Neural cell (in vitro differentiated cells): ENCODE measurements around the gene CD163L1. TPM values are rescaled to one million over a fixed set of nuclear protein-coding genes. Genes with fewer than 3 reads are reported as not detected.

Experiments used
- H2AFZ ChIP-seq: fragments of 200-600, 300-800 bp; sonication (generic), shearing (Covaris generic); 2 replicates; pipeline ENCODE4 v1.6.0; 2014; ENCODE audit warnings: low read depth, mild to moderate bottlenecking, antibody characterized with exemption, low read length, moderate library complexity
- H3F3A ChIP-seq: fragments of 200-600 bp; shearing (Covaris generic); 2 replicates; pipeline ENCODE4 v1.6.1; 2016; ENCODE audit warnings: mild to moderate bottlenecking, moderate library complexity, mixed read lengths, antibody characterized with exemption, low read length; ENCODE audit not compliant: insufficient read depth, poor library complexity, severe bottlenecking
- H3K27ac ChIP-seq: fragments of 200-600, 300-800 bp; sonication (generic), shearing (Covaris generic); 2 replicates; pipeline ENCODE4 v1.5.1; 2014; ENCODE audit warnings: mild to moderate bottlenecking, low read length, moderate library complexity
- H3K27me3 ChIP-seq: fragments of 300-800, 200-600 bp; sonication (generic), shearing (Covaris generic); 2 replicates; pipeline ENCODE4 v1.6.0; 2014; ENCODE audit warnings: mild to moderate bottlenecking, low read depth, low read length, moderate library complexity; ENCODE audit not compliant: insufficient read depth
- H3K36me3 ChIP-seq: fragments of 300-800, 200-600 bp; sonication (generic), shearing (Covaris generic); 2 replicates; pipeline ENCODE4 v1.5.1; 2014; ENCODE audit warnings: mild to moderate bottlenecking, antibody characterized with exemption, low read length, moderate library complexity; ENCODE audit not compliant: insufficient read depth
- H3K4me2 ChIP-seq: fragments of 300-800, 200-600 bp; sonication (generic), shearing (Covaris generic); 2 replicates; pipeline ENCODE4 v1.6.0; 2014; ENCODE audit warnings: mild to moderate bottlenecking, low read length
- H3K4me3 ChIP-seq: fragments of 300-800, 200-600 bp; sonication (generic), shearing (Covaris generic); 2 replicates; pipeline ENCODE4 v1.5.1; 2014; ENCODE audit warnings: mild to moderate bottlenecking, low read length, moderate library complexity
- H3K79me2 ChIP-seq: fragments of 200-600 bp; shearing (Covaris generic); replicated peaks from 2 replicates; pipeline ENCODE4 v1.6.0; 2014; ENCODE audit warnings: mild to moderate bottlenecking, low read length, moderate library complexity; ENCODE audit not compliant: insufficient read depth
- H3K9ac ChIP-seq: fragments of 300-800, 200-600 bp; sonication (generic), shearing (Covaris generic); 2 replicates; pipeline ENCODE4 v1.6.1; 2016; ENCODE audit warnings: mild to moderate bottlenecking, low read length, mixed read lengths
- H3K9me2 ChIP-seq: fragments of 200-600 bp; shearing (Covaris generic); 2 replicates; pipeline ENCODE4 v1.6.1; 2016; ENCODE audit warnings: mild to moderate bottlenecking, low read length, mixed read lengths; ENCODE audit not compliant: insufficient read depth
- H3K9me3 ChIP-seq: fragments of 200-600, 300-800 bp; sonication (generic), shearing (Covaris generic); 2 replicates; pipeline ENCODE4 v1.6.1; 2016; ENCODE audit warnings: mild to moderate bottlenecking, mixed run types, low read length, moderate library complexity, mixed read lengths
- H4K20me1 ChIP-seq: fragments of 200-600 bp; shearing (Covaris generic); 2 replicates; pipeline ENCODE4 v1.6.1; 2016; ENCODE audit warnings: mild to moderate bottlenecking, mixed run types; ENCODE audit not compliant: insufficient read depth
- CTCF ChIP-seq: fragments of 450-650 bp; IDR thresholded peaks from 2 replicates; pipeline ENCODE4 v1.5.1; 2014; ENCODE audit warnings: antibody characterized with exemption, mild to moderate bottlenecking, moderate library complexity; ENCODE audit not compliant: poor library complexity, severe bottlenecking
- EP300 ChIP-seq: fragments of 450-650 bp; conservative IDR thresholded peaks from 2 replicates; pipeline ENCODE4 v1.6.1; 2014; ENCODE audit warnings: antibody characterized with exemption, mild to moderate bottlenecking, moderate library complexity; ENCODE audit not compliant: poor library complexity, severe bottlenecking
- EZH2 ChIP-seq: fragments of 200-600, 300-800 bp; shearing (Covaris generic), sonication (generic); IDR thresholded peaks from 2 replicates; pipeline ENCODE4 v1.6.1; 2014; ENCODE audit warnings: antibody characterized with exemption, low read length, borderline replicate concordance, mild to moderate bottlenecking; ENCODE audit not compliant: insufficient read depth, poor library complexity, severe bottlenecking
- MXI1 ChIP-seq: fragments of 450-650 bp; conservative IDR thresholded peaks from 2 replicates; pipeline ENCODE4 v1.6.1; 2014; ENCODE audit warnings: antibody characterized with exemption, mild to moderate bottlenecking; ENCODE audit not compliant: poor library complexity, severe bottlenecking
- POLR2AphosphoS5 ChIP-seq: IDR thresholded peaks from 2 replicates; pipeline ENCODE4 v1.6.1; 2012
- RAD21 ChIP-seq: fragments of 450-650 bp; conservative IDR thresholded peaks from 2 replicates; pipeline ENCODE4 v1.6.1; 2014; ENCODE audit warnings: antibody characterized with exemption, mild to moderate bottlenecking, moderate library complexity
- REST ChIP-seq: IDR thresholded peaks from 2 replicates; pipeline ENCODE4 v1.6.1; 2012; ENCODE audit warnings: borderline replicate concordance
- SMC3 ChIP-seq: fragments of 450-650 bp; conservative IDR thresholded peaks from 2 replicates; pipeline ENCODE4 v1.6.1; 2014; ENCODE audit warnings: antibody characterized with exemption, mild to moderate bottlenecking, moderate library complexity; ENCODE audit not compliant: poor library complexity
- TAF1 ChIP-seq: IDR thresholded peaks from 2 replicates; pipeline ENCODE4 v1.6.1; 2012; ENCODE audit warnings: low read depth
- polyA plus RNA-seq: library from polyadenylated mRNA; depleted of rRNA; stranded (reverse); fragments of >200 nt; gene quantifications from 2 replicates; pipeline ENCODE4 v1.2.3, GENCODE V29; 2014

Gene CD163L1
- polyA plus RNA-seq, 1 donor from 2014 or later, result 0.62 TPM

GRCh38 chr12:7310070-7310469 lies 133.9 kb downstream of the CD163L1 start:
- TF ChIP-seq REST (no peak), TAF1 (no peak), SMC3 (no peak), MXI1 (no peak), EZH2 (no peak), RAD21 (no peak), POLR2AphosphoS5 (no peak), CTCF (no peak), EP300 (no peak)
- Histone ChIP-seq H3K79me2 (no peaks in the 10 kb centered on the region), H3K36me3 (no peaks in the 10 kb centered on the region), H2AFZ (no peak overlapping the region), H3K4me2 (no peak overlapping the region), H3K27ac (no peak overlapping the region), H3K27me3 (no peaks in the 10 kb centered on the region), H3K4me3 (no peak overlapping the region), H3F3A (no peaks in the 10 kb centered on the region), H3K9ac (no peak overlapping the region), H3K9me3 (no peaks in the 10 kb centered on the region), H4K20me1 (no peaks in the 10 kb centered on the region), H3K9me2 (no peaks in the 10 kb centered on the region)

Other genes with a start within 250 kb of the CD163L1 start
- gene ACSM4, start 140.1 kb downstream of the CD163L1 start, polyA plus RNA-seq, result not detected in 2 replicates
- gene CD163, start 59.6 kb upstream of the CD163L1 start, polyA plus RNA-seq, result 0.20 TPM in 1 of 2 replicates, not detected in the other
- gene APOBEC1, start 221.8 kb upstream of the CD163L1 start, polyA plus RNA-seq, result not detected in 2 replicates